Measurements from ENCODE around the gene CACNA1H. TPM values are rescaled to one million over a fixed set of nuclear protein-coding genes. Genes with fewer than 3 reads are reported as not detected.

Gene CACNA1H
- total and polyA plus RNA-seq, 7 donors = 1.8 to 5.9 (median 2.3) TPM

- no peak for TF ChIP-seq CTCF (IDR thresholded peaks at IDR 0.05)
- no peaks in the 10 kb centered on the region for H3K36me3 ChIP-seq (ENCODE audit: insufficient read depth in 1 of 2, low read depth in 1 of 2)
- WGBS, 3 donors = 20 to 38% (median 36%) methylated on average over 6 to 10 of the region's 10 CpGs
- H3K9me3 ChIP-seq = no peaks in the 10 kb centered on the region
- H3K4me3 ChIP-seq = no peak overlapping the region
- intact Hi-C loops (cut with DNase I) = no loop called here
- no peak for DNase-seq
- H3K27me3 ChIP-seq (ENCODE audit: insufficient read depth in 3 of 3, low read length in 2 of 3) = peaks cover 0 to 56% (median 12%) of the 10 kb centered on the region in 3 donors
- H3K27ac ChIP-seq = no peak overlapping the region
- no peaks in the 10 kb centered on the region for H3K4me1 ChIP-seq
- no peak for ATAC-seq
Observed at GRCh38 chr16:1126586-1126985, 26.3 kb upstream of the CACNA1H start.

GRCh38 chr16:1127101-1127500 is 25.8 kb upstream of the CACNA1H start:
- ATAC-seq (no peak), DNase-seq (no peak)
- H3K27me3 ChIP-seq (ENCODE audit: insufficient read depth in 3 of 3, low read length in 2 of 3) = peaks cover 0 to 56% (median 12%) of the 10 kb centered on the region in 3 donors
- H3K36me3 ChIP-seq (ENCODE audit: insufficient read depth in 1 of 2, low read depth in 1 of 2) = no peaks in the 10 kb centered on the region
- no peaks in the 10 kb centered on the region for H3K4me1 ChIP-seq
- TF ChIP-seq CTCF (IDR thresholded peaks at IDR 0.05) = no peak
- no peak overlapping the region for H3K4me3 ChIP-seq
- no peaks in the 10 kb centered on the region for H3K9me3 ChIP-seq
- H3K27ac ChIP-seq = no peak overlapping the region
- intact Hi-C loops (cut with DNase I) = no loop called here
- 40 to 47% (median 40%) methylated on average over 16 of the region's 16 CpGs for WGBS, 3 donors

- TF ChIP-seq CTCF (IDR thresholded peaks at IDR 0.05) = no peak
- Histone ChIP-seq H3K4me3 (no peak overlapping the region), H3K9me3 (no peaks in the 10 kb centered on the region), H3K4me1 (no peaks in the 10 kb centered on the region), H3K27me3 (ENCODE audit: insufficient read depth in 3 of 3, low read length in 2 of 3) (peaks cover 0 to 51% (median 10%) of the 10 kb centered on the region in 3 donors), H3K27ac (no peak overlapping the region), H3K36me3 (ENCODE audit: insufficient read depth in 1 of 2, low read depth in 1 of 2) (no peaks in the 10 kb centered on the region)
- DNase-seq (no peak), ATAC-seq (no peak)
- 82 to 91% (median 85%) methylated on average over 28 to 31 of the region's 31 CpGs for WGBS, 3 donors
- intact Hi-C loops (cut with DNase I) = no loop called here
Observed at GRCh38 chr16:1127971-1128715, 24.8 kb upstream of the CACNA1H start.

- no peaks in the 10 kb centered on the region for H3K4me1 ChIP-seq
- H3K36me3 ChIP-seq (ENCODE audit: insufficient read depth in 1 of 2, low read depth in 1 of 2) = no peaks in the 10 kb centered on the region
- TF ChIP-seq CTCF (IDR thresholded peaks at IDR 0.05) = no peak
- no peak overlapping the region for H3K4me3 ChIP-seq
- H3K27ac ChIP-seq = no peak overlapping the region
- ATAC-seq (no peak), DNase-seq (no peak)
- intact Hi-C loops (cut with DNase I) = no loop called here
- no peaks in the 10 kb centered on the region for H3K9me3 ChIP-seq
- 87 to 91% (median 89%) methylated on average over 47 to 48 of the region's 48 CpGs for WGBS, 3 donors
- peaks cover 0 to 40% (median 14%) of the 10 kb centered on the region in 3 donors for H3K27me3 ChIP-seq (ENCODE audit: insufficient read depth in 3 of 3, low read length in 2 of 3)
Observed at GRCh38 chr16:1129106-1129960, 23.6 kb upstream of the CACNA1H start.
